Measurements from ENCODE around the gene TAF9.
"Not testable (repeated sequence)": the region's sequence is repeated elsewhere in the genome, so short reads cannot be mapped to it uniquely, and the experiment has no call there.

The TAF9 gene

GRCh38 chr5:69369340-69370121 is at the start of gene TAF9, which contains the start of the genes AK6 and RAD17:
TAF9 (minus strand) TSS chr5:69369520; CDS start chr5:69365737, 3,783 bp downstream.
AK6 (minus strand) TSS chr5:69369520; CDS start chr5:69369490, 30 bp downstream.
RAD17 (plus strand) TSS chr5:69369818; CDS start chr5:69372209, 2,391 bp downstream.
- DNase-seq: peak; percentile 30

- DNase-seq: no peak
Measured at GRCh38 chr5:69418554-69418953, 49.2 kb upstream of the TAF9 start.

GRCh38 chr5:69416699-69417098 is 47.4 kb upstream of the TAF9 start:
- no peak for DNase-seq

- no peak for DNase-seq
Measured at GRCh38 chr5:69416180-69416579, 46.9 kb upstream of the TAF9 start.

GRCh38 chr5:69415584-69415958 is 46.3 kb upstream of the TAF9 start:
- DNase-seq: no peak

- no peak for DNase-seq
Measured at GRCh38 chr5:69414885-69415583, 45.7 kb upstream of the TAF9 start, which contains the start of gene MARVELD2. MARVELD2 (plus strand) TSS chr5:69415116; CDS start chr5:69419386, 4,270 bp downstream.

- no peak for DNase-seq
Measured at GRCh38 chr5:69404659-69405330, 35.5 kb upstream of the TAF9 start.

- no peak for DNase-seq
Measured at GRCh38 chr5:69378376-69378775, 9.1 kb upstream of the TAF9 start.

- DNase-seq: no peak
Measured at GRCh38 chr5:69374911-69375446, 5.7 kb upstream of the TAF9 start.

- DNase-seq: no peak
Measured at GRCh38 chr5:69372394-69372793, 3.1 kb upstream of the TAF9 start.

- not testable (repeated sequence) for DNase-seq
Measured at GRCh38 chr5:69370335-69370734, 1.0 kb upstream of the TAF9 start.

- DNase-seq: no peak
Measured at GRCh38 chr5:69368458-69369339, 621 bp downstream of the TAF9 start.

- no peak for DNase-seq
Measured at GRCh38 chr5:69367697-69368279, 1.5 kb downstream of the TAF9 start.

GRCh38 chr5:69364850-69365249 is 4.5 kb downstream of the TAF9 start:
- DNase-seq: no peak

- no peak for DNase-seq
Measured at GRCh38 chr5:69364414-69364813, 4.9 kb downstream of the TAF9 start.

GRCh38 chr5:69360442-69360841 is 8.9 kb downstream of the TAF9 start:
- DNase-seq: no peak

GRCh38 chr5:69359699-69360098 is 9.6 kb downstream of the TAF9 start:
- no peak for DNase-seq

- no peak for DNase-seq
Measured at GRCh38 chr5:69350664-69351063, 18.7 kb downstream of the TAF9 start.

GRCh38 chr5:69343083-69343482 is 26.2 kb downstream of the TAF9 start:
- DNase-seq: no peak

- no peak for DNase-seq
Measured at GRCh38 chr5:69341520-69342161, 27.7 kb downstream of the TAF9 start.

GRCh38 chr5:69335341-69335935 is 33.9 kb downstream of the TAF9 start:
- no peak for DNase-seq

Data from NCI-H1417 treated with DMSO at 0.1 percent for 48 hours (cell line).